LNCAP (cell line): ENCODE data around the gene PRKACB.

Experiments
- TF ChIP-seq, protein P1 (sequence below): fragments of 450-650 bp; IDR thresholded peaks from 2 replicates; pipeline ENCODE4 v1.5.1; 2017; ENCODE audit warnings: mild to moderate bottlenecking

The PRKACB gene

DNA sequence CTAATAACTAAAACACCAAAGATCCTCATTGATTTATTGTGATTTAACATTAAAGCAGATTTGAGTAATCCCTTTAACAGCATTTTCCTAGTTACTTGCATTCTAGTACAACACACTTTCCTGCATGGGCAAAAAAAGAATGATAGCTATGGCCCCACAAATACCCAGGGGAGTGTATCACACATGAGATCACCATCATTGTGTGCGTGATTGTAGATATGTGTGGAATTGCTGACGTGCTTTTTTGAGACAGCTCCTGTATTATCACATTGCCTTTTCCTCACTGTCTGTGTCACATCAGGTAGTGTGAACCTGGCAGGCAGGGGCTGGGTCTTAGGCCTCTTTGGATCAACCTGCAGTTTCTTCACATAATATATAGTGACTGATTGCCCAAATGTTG lies 109.0 kb downstream of the PRKACB start:
- TF ChIP-seq, protein P1, sequence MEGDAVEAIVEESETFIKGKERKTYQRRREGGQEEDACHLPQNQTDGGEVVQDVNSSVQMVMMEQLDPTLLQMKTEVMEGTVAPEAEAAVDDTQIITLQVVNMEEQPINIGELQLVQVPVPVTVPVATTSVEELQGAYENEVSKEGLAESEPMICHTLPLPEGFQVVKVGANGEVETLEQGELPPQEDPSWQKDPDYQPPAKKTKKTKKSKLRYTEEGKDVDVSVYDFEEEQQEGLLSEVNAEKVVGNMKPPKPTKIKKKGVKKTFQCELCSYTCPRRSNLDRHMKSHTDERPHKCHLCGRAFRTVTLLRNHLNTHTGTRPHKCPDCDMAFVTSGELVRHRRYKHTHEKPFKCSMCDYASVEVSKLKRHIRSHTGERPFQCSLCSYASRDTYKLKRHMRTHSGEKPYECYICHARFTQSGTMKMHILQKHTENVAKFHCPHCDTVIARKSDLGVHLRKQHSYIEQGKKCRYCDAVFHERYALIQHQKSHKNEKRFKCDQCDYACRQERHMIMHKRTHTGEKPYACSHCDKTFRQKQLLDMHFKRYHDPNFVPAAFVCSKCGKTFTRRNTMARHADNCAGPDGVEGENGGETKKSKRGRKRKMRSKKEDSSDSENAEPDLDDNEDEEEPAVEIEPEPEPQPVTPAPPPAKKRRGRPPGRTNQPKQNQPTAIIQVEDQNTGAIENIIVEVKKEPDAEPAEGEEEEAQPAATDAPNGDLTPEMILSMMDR = no peak

GRCh38 chr1:84253891-84254290 lies 109.8 kb downstream of the PRKACB start:
- TF ChIP-seq, protein P1 = no peak

DNA sequence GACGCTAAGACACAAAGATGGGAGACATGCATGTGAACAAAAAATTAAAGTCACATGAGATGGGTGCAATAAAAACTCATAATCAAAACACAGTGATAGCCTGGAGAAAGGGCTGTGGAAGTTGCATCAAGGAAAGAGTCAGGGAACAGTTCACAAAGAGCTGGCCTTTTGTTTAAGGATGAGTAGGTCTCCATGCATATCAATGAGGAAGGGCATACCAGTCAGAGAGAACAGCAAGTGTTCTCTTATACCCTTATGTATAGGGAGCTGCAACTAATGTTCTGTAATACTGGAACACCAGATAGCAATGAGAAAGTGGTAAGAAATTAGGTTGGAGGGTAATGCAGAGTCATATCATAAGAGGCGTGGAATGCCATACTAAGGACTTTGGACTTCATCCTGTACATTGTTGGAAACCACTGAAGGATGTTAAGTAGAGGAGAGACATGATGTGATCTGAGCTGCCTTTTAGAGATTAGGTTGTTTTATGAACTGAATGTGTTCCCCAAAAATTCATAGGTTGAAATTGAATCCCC lies 110.7 kb downstream of the PRKACB start:
- TF ChIP-seq, protein P1 = no peak

DNA sequence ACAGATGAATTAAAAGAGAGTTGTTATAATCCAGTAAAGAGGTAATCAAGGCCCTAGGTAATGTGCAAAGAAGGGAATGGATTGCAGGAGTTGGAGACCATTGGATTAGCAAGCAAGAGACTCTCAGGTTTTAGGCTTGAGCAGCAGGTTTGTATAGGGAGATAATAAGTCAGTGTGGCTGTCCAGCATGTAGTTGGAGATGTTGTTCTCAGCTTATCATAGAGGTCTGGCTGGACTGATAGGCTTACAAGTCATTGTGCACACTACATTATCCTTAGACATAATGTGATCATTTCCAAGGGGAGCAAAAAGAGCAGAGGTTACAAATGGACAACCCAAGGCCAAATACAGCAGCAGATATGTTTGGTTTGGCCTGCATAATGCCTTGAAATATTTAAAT lies 111.5 kb downstream of the PRKACB start:
- TF ChIP-seq, protein P1 = no peak

DNA sequence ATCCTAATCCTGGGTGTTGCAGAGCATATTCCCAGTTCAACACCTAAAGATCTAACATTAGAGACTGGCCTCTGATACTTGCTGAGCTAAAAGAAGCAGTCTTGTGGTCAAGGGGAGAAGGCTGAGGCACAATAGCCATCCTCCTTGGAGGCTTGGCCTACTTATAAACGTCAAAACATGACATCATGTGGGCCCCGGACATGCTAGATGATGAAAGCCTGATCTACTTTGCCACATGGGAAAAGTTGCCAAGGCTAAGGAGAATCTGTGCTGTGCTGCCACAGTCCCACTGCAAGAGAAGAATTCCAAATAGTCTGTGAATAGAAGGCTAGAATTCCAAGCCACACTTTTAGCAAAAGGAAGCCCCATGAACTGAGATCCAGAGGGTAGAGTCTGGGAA lies 113.5 kb downstream of the PRKACB start:
- TF ChIP-seq, protein P1 = no peak

GRCh38 chr1:84259376-84259775 lies 115.3 kb downstream of the PRKACB start:
- TF ChIP-seq, protein P1 = no peak

- TF ChIP-seq, protein P1 = no peak
These were observed 115.9 kb downstream of the PRKACB start for GRCh38 chr1:84259989-84260388.
